Embryonic facial prominence (tissue), 1 donor: Measurements from ENCODE around the gene PTPN14.
A peak's percentile ranks its signal among the peaks of the same experiment; 100 is the strongest.

ENCODE experiments used
- DNase-seq: peaks from one replicate; pipeline ENCODE4 v3.0.0-alpha.2; 2016; ENCODE audit errors: extremely low spot score

The PTPN14 gene

DNA sequence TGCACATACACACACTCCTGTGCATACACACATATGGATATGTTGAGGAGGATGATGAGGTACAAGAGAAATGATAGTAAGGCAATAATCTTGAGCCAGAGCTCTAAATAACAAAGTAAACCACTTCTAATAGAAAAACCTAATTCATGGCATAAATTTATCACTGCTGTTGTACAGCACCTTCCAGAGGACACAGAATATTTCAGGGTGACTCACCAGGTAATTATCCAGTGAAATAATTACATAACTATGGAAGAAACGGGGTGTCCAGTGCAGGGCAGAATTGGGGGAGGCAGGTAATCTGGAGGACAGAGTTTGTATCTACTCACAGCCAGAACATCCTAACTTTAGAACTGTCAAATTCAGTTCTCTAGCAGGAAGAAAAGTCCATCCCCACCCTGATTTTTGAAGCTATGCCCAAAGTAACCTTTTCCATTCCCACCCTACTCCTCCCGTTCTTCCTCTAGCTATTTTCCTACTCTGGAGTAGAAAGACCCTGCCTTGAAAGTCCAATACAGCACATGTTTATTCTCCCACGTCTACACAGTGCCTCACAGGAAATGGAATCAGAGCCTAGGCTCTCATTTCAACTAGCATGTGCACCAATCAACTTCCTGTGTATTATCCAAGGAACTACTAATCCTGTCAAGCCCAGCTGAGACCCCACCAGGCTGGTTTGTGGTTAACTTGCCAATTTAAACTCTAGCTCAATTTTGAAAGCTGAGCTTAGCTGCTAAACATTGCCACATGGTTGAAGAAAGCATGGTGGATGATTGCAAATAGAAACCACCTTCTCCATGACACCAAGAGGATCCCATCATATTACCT lies 96.6 kb downstream of the PTPN14 start:
- DNase-seq, result no peak

DNA sequence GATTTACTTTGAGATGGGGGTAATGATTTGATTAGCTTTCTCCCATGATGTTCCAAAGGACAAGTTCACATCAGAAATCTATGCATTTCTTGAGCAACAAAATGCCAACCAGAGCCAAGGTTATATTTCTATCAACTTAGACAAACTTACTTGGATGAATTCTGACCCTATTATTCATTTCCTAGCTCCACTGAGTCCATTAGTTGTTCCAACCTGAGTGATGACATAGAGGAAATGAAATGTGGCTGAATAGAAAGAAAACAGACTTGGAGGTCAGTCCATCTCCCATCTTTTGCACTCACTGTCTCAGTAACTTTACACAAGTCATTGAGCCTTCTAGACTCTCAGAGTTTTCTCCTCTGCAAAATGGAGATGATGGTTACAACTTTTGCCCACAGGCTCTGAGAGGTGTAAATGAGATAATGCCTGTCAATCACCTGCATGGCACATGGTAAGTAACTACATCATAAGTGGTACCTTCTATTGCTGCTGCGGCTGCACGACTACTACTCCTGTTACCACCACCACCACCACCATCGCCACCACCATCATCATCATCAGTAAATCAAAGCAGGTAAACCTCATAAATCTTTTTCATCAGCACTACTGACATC lies 98.2 kb downstream of the PTPN14 start:
- DNase-seq, result no peak

DNA sequence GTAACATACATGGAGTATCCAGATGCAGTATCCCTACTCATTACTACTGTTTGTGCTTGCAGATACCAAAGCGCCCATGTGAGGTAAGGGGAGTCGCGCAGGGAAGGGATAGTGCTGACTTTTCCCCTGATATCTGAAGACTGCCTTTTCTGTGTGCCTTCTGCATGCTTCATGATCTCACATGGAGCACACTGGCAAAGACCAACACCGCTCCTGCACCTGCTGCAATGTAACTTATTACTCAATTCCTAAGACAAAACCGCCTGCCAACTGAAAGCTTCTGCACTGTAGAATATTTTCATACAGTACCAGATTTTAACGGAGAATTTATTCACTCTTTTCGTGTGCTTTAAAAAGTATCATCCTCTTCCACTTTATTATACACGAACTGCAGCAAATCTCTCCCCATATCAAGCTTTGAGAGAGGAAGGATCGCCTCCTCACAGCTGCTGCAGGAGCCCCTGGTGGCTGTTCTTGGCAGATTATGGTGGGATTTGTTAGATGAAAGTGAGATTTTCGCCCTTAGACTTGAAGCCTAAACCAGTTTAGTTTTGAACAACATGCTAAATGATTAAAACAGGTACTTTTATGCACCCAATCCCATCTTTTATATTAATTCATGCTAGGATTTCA lies 99.1 kb downstream of the PTPN14 start:
- DNase-seq, result no peak

DNA sequence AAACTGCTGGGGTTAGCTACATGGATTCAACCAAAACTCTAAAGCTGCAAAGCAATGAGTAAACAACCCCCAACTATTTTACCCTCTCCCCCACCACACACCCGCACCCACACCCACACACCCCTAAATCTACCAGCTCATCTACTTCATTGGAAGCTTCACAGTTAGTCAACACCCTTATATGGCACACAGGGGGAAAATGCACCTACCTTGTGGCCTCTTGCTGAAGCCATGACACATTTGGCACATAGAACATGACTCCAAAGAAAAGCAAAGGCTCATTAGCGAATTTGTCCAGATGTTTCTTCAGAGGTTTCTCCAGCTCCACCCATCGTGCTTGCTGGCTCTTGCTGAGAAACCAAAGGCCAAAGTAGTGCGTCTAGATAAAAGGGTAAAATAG lies 99.8 kb downstream of the PTPN14 start:
- DNase-seq, result no peak

DNA sequence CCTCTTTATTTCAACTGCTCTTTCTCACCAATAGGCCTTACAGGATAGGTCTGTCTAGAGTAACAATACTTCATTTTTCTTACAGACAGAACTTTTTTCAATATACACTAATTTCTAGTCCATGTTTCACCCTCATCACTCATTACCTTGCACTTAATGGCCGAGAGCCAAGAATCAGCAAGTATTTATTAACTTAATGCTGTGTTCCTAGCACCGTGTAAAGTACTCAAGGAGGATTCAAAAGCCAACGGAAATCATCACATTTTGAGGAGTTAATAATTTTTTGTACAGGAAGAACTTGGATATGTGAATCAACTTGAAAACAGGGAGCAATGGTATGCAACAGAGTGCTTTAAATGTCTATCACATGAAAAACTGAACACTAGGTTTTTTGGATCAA lies 102.0 kb downstream of the PTPN14 start:
- DNase-seq, result no peak

DNA sequence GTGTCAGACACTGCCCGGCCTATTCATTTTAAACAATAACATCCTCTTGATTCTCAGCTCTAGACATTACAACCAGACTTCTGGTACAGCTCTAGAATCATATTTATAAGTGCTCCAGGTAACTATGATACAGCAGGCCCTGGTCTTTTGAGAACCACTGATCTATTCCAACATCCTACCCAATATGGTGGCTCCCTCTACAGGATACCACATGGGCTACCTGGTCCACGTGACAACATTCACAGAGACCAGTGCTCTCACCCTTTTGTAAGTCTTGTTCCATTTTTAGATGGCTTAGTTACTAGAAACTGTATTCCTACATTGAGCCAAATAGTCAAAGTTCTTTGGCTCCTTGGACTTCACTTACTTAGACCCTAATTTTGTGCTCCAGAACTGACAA lies 102.9 kb downstream of the PTPN14 start:
- no peak for DNase-seq

DNA sequence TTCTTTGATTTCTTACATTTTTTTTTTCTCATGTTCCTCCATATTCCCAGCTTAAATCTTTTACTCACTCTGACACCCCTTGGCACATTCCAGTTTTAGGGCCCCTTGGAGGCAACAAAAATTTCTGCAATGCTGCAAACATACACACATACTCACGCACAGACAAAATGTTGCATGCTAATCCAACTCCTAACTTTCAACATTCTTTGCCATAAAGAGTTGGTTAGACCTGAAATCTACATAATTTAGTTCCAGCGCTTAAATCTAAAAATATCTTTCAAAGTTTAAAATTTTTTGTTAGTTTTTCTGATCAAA lies 103.9 kb downstream of the PTPN14 start:
- no peak for DNase-seq

DNA sequence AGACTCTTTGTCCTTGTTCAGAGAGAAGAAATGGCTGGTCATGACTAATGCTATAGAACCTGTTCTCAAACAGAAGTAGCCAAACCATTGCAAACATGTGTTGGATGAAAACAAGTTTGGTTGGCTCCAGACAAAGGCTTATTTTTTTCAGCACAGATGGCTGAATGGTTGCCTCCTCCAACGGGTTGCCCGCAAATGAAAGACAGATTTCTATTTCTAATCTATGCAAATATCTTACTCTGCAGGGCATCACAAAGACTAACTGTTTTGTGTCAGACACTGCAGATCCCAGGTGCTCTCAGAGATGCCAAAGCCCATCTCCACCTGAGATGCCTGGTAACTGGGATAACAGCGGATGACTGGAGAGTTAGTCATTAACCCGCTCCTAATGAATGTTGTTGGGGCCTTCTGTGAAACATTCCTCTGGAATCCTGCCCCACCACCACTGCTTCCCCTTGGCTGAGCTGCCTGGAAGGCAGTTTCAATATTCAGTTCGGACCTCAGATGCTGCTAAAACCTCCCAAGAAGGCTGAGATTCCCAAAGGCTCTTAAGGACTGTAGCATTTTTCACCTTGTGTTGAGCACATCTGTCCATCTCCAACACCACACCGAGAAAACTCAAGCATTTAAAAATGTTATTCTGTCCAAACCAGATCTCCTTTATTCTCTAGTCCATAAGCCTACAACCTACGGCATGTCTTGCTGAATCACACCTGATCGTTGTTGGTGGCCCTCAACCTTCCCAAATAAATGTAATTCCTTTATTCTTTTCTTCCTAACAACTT lies 104.4 kb downstream of the PTPN14 start:
- DNase-seq, result no peak

DNA sequence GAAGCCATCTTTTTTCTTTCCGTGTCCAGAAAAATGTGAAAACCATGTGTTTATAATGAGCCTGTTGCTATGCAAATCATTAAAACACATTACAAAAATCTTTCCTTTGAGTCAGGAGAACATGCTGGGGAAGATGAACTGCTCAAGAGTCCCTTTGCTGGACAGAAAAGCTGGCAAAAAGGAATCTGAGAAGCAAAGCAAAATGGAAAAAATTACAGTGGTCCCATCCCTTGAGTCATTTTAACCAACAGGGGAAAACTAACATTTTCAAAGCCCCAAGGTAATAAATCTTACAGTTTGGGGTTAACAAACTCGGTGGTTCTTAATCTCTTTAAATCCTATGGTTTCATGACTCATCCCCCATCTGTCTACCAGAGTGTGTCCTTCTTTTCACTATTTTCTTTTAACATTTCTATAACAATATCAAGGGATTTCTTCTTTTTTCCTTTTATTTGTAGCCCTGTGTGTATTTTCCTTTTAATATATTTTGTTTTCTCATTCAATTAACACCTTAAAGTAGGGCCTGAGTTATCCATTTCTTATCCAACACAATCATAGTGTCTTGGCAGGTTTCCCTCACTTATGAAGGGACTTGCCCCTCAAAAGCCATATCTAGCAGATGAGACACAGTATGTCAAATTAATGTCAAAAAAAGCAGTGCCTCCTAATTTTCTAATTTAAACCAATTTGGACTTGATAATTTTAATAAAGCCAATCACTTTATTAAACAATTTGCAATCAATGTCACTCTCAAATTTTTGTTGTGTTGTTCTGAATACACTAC lies 105.4 kb downstream of the PTPN14 start:
- no peak for DNase-seq

DNA sequence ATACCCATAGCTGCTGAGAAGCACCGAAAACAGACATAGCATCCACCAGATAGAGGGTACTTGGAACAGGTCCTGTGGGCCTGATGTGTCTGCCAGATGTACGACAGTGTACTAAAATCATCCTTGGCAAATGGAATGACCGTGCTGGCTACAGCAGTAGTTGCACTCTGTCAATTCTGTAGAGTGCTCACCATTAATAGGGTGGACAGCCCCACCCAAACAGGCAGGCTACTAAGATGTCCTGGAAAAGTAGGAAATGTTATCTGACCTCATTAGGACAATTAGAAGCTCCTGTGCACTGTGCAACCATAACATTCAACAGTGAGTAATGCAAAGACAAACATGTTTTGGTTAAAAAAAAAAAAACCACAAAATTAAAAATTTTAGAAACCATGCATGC lies 106.2 kb downstream of the PTPN14 start:
- DNase-seq, result no peak

DNA sequence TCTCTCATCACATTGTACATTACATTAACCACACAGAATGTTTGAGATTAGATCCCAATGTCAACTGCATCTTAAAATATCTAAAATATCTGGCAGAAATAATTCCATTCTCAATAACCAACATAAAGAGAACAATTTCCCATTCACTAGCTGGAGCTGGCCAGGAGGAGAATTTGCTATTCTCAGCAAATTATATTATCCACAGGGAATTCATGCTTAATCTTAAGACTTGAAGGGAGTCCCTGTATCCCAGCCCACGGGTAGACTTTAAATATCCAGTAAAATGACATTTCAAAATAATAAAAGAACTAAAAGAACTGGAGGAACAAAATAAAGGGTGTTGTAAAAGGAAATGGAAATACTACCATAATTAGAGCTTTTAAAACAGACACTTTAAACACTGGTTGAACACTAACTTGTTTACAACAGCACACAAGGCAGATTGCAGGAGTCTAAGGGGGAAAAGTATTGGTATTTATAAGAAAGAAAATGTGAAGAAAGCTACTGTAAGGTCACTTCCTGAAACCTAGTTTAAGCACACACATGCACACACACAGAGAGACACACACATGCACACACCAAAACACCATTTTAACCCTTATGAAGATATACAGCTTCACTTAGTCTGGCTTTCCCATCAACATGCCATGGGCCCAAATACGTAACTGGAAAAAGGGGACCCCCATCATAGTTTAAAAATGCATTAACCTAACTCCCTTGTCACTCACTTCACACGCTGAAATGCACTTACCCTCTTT lies 107.0 kb downstream of the PTPN14 start:
- no peak for DNase-seq

DNA sequence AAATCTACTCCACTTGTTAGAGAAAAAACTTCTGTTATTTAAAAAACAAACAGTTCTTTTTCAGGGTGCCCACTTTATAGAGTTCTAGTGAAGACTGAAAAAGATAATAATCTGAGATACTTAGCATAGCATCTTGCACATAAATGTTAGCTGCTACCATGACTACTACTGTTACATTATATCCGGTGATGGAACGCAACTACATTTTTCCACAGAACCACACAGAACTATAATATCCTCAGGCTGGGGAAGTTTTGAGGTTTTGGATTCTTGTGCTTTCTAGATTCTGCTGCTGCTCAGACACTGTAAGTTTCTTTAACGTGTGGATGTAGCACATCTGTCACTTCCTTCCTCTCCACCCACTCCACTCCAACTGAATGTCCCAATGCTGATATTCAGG lies 110.3 kb downstream of the PTPN14 start:
- peak; percentile 44 for DNase-seq

DNA sequence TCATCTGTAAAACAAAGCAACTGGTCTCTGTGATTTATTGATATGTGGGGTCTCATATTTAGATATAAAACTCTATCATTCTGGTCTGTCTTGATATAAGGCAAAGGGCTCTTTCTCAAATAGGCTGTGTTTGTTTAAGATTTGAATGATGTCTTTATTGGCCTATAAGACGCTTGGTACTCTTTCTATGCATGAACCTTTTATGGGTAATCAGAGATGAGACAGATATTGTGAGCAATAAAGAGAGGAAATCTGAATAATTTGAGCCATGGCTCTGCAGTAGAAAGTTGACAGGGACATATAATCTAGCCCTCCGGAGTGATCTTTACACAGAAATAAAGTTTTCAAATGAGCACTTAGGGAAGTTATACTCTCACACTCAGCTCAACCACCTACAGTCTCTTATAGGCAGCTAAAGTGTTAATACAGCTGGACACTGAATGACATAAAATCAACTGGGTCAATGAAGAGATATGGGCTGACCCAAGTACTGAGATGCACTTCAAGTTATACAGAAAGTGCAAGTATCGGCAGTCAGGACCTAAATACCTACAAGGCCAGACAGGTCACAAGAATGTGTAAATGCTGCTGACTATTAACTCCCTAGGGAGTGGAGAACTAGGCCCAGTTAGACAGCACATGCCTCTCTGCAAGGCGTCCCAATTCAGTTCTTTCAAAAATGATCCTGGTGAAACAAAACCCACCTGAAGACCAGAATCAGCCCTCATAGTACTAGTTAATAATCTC lies 111.0 kb downstream of the PTPN14 start:
- no peak for DNase-seq

DNA sequence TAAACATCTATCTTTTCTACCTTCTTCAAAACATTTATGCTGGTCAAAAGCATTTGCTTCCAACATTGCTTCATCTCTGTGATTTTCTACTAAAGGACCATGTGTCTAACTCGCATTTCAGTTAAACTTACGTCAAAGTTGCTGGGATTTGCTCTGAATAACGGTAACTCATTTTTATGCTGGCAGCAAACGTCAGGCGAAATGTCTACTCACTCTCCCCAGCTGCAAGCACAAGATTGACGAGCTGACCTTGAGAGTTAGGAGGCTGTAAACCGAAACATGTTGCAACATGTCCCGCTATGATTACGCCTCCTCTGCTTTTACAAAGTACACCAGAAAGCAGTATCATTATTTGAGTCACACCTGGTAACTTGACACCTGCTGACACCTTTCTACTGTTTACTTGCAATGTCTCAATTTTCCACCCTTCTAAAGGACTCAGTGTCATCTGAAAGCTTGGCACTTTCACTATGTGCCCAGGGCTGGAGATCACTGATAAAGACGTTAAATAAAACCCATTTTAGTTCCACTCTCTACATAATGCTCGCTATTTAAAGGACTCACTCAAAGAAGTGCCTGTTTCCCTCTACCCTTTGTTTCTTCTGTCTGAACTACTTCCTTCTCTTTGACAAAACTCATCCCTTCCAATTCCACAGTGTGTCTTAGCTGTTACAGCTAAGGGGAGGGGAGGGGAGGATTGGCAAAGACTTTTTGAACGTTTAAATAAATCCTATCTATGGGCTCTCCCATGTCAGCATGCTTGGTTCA lies 111.9 kb downstream of the PTPN14 start:
- no peak for DNase-seq

DNA sequence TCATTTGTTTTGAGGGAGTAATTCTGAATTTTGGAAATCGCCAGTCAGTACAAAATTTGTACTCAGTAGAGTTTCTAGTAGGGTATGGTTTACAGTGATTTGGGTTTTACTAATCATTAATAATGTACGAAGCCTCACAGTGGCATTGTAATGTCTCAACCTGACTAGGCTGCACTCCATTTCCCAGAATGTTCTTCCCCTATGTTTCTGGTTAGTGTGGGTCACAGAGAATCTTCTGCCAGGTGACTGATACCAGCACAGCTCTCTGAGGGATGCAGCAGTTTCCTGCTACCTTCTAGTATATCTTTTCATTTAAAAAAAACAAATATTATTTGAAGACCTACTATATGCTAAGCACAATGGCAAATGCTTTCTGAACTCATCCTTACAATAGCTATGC lies 112.9 kb downstream of the PTPN14 start:
- no peak for DNase-seq

DNA sequence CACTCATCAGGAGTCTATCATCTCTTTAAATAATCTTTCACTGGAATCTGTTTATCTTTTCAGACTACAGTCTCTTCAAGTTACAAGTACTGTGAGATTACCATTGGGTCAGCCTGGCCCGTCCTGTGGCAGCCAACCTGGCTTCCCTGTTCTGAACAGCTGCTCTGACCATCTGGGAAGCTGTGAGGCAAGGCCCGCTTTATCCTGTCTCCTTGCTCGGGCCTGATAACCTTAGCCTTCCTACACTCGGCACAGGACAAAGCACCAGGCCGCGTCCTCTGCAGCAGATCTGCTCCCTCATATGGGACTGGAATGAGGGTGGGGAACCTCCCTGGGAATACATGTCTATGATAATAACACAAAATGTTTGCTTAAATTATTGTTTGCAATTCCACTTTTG lies 113.3 kb downstream of the PTPN14 start:
- no peak for DNase-seq

DNA sequence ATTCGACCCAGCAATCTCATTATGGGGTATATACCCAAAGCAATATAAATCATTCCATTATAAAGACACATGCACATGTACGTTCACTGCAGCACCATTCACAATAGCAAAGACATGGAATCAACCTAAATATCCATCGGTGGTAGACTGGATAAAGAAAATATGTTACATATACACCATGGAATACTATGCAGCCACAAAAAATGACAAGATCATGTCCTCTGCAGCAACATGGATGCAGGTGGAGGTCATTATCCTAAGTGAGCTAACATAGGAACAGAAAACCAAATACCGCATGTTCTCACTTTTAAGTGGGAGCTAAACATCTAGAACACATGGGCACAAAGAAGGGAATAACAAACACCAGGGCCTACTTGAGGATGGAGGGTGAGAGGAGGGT lies 115.5 kb downstream of the PTPN14 start:
- DNase-seq, result no peak

DNA sequence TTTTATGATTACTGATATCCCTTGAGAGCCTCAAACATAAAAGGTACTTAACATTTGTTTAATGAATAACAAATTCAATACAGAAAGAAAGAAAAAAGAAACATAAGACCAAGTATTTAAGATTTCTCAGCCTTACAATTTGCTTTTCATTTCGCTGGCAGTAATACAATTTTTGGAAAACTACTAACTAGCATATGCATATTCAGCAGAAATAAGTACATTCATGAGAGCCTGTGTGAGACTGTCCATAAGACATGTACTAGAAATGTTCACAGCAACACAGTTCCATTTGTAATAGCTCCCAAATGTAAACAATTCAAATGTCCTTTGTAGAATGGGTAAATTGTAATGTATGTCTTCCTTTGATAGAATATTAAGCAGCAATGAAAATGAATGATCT lies 119.2 kb downstream of the PTPN14 start:
- DNase-seq, result no peak

DNA sequence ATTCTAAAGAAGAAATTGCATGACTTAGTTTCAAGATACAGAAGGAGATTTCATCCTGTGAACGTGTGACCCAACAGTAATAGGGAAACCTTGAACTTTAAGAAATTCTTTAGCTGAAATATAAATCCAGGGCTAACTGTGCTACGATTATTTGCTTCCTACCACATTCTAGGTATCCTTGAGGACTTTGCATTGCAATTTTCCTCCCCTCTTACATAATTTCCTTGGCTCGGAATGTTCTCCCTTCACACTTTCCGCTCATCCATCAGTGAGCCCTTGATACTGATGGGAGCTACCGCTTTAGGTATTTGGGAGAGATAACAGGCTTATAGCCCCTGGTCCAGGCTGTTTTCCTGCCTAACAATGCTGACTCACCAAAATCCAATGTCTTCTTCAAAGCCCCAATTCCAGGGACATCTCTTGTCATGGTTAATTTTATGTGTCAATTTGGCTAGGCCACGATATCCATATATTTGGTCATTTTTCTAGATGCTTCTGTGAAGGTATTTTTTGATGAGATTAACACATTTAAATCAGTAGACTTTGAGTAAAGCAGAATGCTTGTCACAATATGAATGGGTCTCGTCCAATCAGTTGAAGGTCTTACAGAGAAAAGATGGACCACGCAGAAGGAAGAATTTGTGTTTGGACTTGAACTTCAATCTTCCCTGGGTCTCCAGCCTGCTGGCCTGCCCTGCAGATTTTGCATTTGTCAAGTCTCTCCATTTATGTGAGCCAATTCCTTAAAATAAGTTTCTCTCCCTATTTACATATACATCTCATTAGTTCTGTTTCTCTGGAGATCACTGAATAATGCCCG lies 121.2 kb downstream of the PTPN14 start:
- no peak for DNase-seq
